K562 (cell line): ENCODE results near the gene SAPCD1. TPM values are rescaled to one million over a fixed set of nuclear protein-coding genes. Genes with fewer than 3 reads are reported as not detected.
A peak's percentile ranks its signal among the peaks of the same experiment; 100 is the strongest.

Experiments used
- BRD4 ChIP-seq: fragments of 200-600 bp; sonication (generic); IDR thresholded peaks from 2 replicates; pipeline ENCODE4 v1.6.1; 2017; ENCODE audit warnings: inconsistent platforms
- CEBPB ChIP-seq: fragments of 450-650 bp; IDR thresholded peaks from 2 replicates; pipeline ENCODE4 v1.6.1; 2016; ENCODE audit warnings: missing genetic modification characterization, missing compliant biosample characterization
- ETV1 ChIP-seq: fragments of 450-650 bp; conservative IDR thresholded peaks from 2 replicates; pipeline ENCODE4 v1.6.1; 2016; ENCODE audit warnings: missing genetic modification characterization, control low read depth, low read depth, missing compliant biosample characterization
- HMGN3 ChIP-seq: IDR thresholded peaks from 2 replicates; pipeline ENCODE4 v1.6.1; 2011; ENCODE audit warnings: borderline replicate concordance, low read depth, mild to moderate bottlenecking, mixed read lengths, low read length; ENCODE audit not compliant: insufficient read length; ENCODE audit errors: extremely low read depth
- IFI16 ChIP-seq: fragments of 250-450 bp; sonication (Bioruptor Pico); IDR thresholded peaks from 2 replicates; pipeline ENCODE4 v2.1.2; 2022; ENCODE audit warnings: mild to moderate bottlenecking, inconsistent platforms
- POLR2H ChIP-seq: IDR thresholded peaks from 2 replicates; pipeline ENCODE4 v1.6.1; 2016; ENCODE audit warnings: missing genetic modification characterization, low read depth, mild to moderate bottlenecking, control low read depth, missing compliant biosample characterization, moderate library complexity
- SP1 ChIP-seq: sonication (generic); formaldehyde crosslinking; IDR thresholded peaks from 2 replicates; pipeline ENCODE4 v1.8.1; 2022; ENCODE audit warnings: mild to moderate bottlenecking, missing genetic modification reagents
- STAT5A ChIP-seq: IDR thresholded peaks from 2 replicates; pipeline ENCODE4 v1.6.1; 2012; ENCODE audit warnings: low read length, inconsistent platforms, borderline replicate concordance
- TCF7 ChIP-seq: sonication (generic); IDR thresholded peaks from 2 replicates; pipeline ENCODE4 v1.6.1; 2016; ENCODE audit warnings: antibody characterized with exemption, borderline replicate concordance
- ZNF76 ChIP-seq: fragments of 250-450 bp; sonication (Bioruptor Pico); IDR thresholded peaks from 2 replicates; pipeline ENCODE4 v1.4.0; 2020; ENCODE audit warnings: mild to moderate bottlenecking, moderate library complexity, borderline replicate concordance
- ZNF79 ChIP-seq: fragments of 250-450 bp; sonication (Bioruptor Pico); IDR thresholded peaks from 2 replicates; pipeline ENCODE4 v1.4.0; 2020; ENCODE audit warnings: low read depth, mild to moderate bottlenecking, moderate library complexity
- polyA plus RNA-seq, 8 experiments: library from polyadenylated mRNA; depleted of rRNA in 4 of 8; stranded (reverse) in 5 of 8; unstranded in 3 of 8; fragments of >200 nt; fragmentation: Nextera tagmentation in 2 of 8; fragmentation: Illumina TruSeq in 1 of 8; extraction: Ambion mirVana in 2 of 8; extraction: Trizol in 1 of 8; gene quantifications; 2 replicates each; pipeline versions ENCODE4 v1.2.1 to v1.2.3, GENCODE V29; 2011 to 2014; ENCODE audit warnings: inconsistent platforms in 1 of 8, missing spikeins in 1 of 8
- total RNA-seq, 7 experiments: library from RNA; depleted of rRNA in 6 of 7; stranded (reverse); fragments of >200 nt in 6 of 7; fragmentation: Illumina TruSeq in 2 of 7; extraction: Trizol in 2 of 7; gene quantifications; 2 replicates each; pipeline versions ENCODE4 v1.2.1 to v1.2.3, GENCODE V29; 2011 to 2021; ENCODE audit warnings: low replicate concordance in 1 of 7
- TF ChIP-seq, protein P1 (sequence below): fragments of 250-450 bp; sonication (Bioruptor Pico); IDR thresholded peaks from 2 replicates; pipeline ENCODE4 v1.4.0; 2020
- TF ChIP-seq, protein P2 (sequence below): fragments of 450-650 bp; IDR thresholded peaks from 2 replicates; pipeline ENCODE4 v1.6.1; 2016; ENCODE audit warnings: missing biosample characterization, missing genetic modification characterization
- TF ChIP-seq, protein P3 (sequence below), 3 experiments: fragments of 200-800 bp in 1 of 3; fragments of 250-450 bp in 1 of 3; fragments of 450-650 bp in 1 of 3; sonication (Bioruptor Pico) in 1 of 3; sonication (Bioruptor generic) in 1 of 3; formaldehyde crosslinking in 1 of 3; IDR thresholded peaks; 2 replicates each; pipeline versions ENCODE4 v1.6.1 to v1.8.0; 2016 to 2022; ENCODE audit warnings: mild to moderate bottlenecking in 2 of 3, missing genetic modification characterization in 2 of 3, missing compliant biosample characterization in 1 of 3, moderate library complexity in 1 of 3
- TF ChIP-seq, protein P4 (sequence below): sonication (generic); formaldehyde crosslinking; IDR thresholded peaks from 2 replicates; pipeline ENCODE4 v1.8.0; 2022; ENCODE audit warnings: mild to moderate bottlenecking, missing genetic modification reagents
- TF ChIP-seq, protein P5 (sequence below): fragments of 450-650 bp; IDR thresholded peaks from 2 replicates; pipeline ENCODE4 v1.6.1; 2016; ENCODE audit warnings: borderline replicate concordance

The SAPCD1 gene
- total and polyA plus RNA-seq, 9 of the 15 experiments (the other 6 are each of a cell fraction or from before 2014, with no cell fraction given), result 2.6 to 30.2 (median 7.4) TPM

DNA sequence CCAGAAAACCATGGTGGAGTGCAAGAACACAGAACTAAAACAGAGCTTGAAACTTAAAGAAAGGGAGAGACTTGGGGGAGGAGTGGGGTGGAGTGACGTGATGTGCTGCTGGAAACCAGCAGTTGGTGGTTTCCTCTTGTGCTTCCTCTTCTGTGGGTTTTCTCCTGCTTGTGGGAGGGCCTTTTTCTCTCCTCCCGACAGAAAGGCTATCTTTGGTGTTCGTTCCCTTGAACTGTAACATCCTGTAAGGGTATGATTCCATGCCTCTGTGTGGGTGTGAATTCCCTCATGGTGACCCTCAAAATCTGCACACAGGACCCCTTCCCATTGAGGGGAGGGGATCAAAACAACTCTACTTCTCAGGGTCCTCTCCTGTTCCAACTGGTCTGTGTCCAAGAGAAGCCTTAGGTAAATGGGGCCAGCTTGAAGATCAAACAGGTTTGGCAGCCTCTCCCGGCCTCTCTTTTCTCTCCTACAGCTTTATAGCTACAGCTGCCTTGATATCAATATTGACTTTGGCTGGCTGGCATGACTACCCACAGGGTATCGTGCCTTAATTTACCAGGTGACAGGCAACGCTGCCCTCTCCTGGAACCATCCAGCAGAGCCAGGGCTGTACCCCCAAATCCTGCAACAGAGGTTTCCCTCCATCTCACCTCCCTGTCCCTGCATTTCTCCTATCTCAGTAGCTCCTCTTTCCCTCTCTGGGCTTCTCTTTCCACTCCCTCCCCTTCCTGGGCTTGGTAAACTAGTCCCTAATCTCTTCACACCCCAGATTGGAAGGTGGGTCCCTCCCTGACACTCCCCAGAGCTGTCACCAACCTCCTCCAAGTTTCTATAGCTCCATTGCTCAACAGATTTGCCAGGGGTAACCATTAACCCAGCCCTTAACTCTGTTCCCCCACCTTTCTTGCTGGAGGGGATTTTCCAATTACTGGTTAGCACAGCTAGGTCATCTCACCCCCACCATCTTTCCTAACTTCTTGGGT, 24.2 kb upstream of the SAPCD1 start (continued):
- TF ChIP-seq POLR2H (no peak), ZNF76 (CRISPR knock-in tag) (peak; percentile 9; the same call in 1 of the 2 replicates), CEBPB (tag) (peak; percentile 94), TCF7 (no peak), IFI16 (CRISPR knock-in tag) (0 out of 2 replicates have a peak, but pooled peaks have one; percentile 43), SP1 (CRISPR knock-in tag) (peak; percentile 81), ETV1 (tag) (peak; percentile 91), STAT5A (peak; percentile 29; the same call in 1 of the 2 replicates), ZNF79 (peak; percentile 25; the same call in 1 of the 2 replicates), BRD4 (peak; percentile 99), HMGN3 (no peak)
- TF ChIP-seq, protein P1, sequence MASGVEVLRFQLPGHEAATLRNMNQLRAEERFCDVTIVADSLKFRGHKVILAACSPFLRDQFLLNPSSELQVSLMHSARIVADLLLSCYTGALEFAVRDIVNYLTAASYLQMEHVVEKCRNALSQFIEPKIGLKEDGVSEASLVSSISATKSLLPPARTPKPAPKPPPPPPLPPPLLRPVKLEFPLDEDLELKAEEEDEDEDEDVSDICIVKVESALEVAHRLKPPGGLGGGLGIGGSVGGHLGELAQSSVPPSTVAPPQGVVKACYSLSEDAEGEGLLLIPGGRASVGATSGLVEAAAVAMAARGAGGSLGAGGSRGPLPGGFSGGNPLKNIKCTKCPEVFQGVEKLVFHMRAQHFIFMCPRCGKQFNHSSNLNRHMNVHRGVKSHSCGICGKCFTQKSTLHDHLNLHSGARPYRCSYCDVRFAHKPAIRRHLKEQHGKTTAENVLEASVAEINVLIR (CRISPR knock-in tag), result peak; percentile 78
- TF ChIP-seq, protein P2, sequence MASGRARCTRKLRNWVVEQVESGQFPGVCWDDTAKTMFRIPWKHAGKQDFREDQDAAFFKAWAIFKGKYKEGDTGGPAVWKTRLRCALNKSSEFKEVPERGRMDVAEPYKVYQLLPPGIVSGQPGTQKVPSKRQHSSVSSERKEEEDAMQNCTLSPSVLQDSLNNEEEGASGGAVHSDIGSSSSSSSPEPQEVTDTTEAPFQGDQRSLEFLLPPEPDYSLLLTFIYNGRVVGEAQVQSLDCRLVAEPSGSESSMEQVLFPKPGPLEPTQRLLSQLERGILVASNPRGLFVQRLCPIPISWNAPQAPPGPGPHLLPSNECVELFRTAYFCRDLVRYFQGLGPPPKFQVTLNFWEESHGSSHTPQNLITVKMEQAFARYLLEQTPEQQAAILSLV (tag), result no peak
- TF ChIP-seq, protein P3, sequence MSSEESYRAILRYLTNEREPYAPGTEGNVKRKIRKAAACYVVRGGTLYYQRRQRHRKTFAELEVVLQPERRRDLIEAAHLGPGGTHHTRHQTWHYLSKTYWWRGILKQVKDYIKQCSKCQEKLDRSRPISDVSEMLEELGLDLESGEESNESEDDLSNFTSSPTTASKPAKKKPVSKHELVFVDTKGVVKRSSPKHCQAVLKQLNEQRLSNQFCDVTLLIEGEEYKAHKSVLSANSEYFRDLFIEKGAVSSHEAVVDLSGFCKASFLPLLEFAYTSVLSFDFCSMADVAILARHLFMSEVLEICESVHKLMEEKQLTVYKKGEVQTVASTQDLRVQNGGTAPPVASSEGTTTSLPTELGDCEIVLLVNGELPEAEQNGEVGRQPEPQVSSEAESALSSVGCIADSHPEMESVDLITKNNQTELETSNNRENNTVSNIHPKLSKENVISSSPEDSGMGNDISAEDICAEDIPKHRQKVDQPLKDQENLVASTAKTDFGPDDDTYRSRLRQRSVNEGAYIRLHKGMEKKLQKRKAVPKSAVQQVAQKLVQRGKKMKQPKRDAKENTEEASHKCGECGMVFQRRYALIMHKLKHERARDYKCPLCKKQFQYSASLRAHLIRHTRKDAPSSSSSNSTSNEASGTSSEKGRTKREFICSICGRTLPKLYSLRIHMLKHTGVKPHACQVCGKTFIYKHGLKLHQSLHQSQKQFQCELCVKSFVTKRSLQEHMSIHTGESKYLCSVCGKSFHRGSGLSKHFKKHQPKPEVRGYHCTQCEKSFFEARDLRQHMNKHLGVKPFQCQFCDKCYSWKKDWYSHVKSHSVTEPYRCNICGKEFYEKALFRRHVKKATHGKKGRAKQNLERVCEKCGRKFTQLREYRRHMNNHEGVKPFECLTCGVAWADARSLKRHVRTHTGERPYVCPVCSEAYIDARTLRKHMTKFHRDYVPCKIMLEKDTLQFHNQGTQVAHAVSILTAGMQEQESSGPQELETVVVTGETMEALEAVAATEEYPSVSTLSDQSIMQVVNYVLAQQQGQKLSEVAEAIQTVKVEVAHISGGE (CRISPR knock-in tag; IDR thresholded peaks at IDR 0.05), result 0 out of 6 replicates have a peak, but pooled peaks of 1 of the 3 experiments have one; percentile 8
- TF ChIP-seq, protein P4, sequence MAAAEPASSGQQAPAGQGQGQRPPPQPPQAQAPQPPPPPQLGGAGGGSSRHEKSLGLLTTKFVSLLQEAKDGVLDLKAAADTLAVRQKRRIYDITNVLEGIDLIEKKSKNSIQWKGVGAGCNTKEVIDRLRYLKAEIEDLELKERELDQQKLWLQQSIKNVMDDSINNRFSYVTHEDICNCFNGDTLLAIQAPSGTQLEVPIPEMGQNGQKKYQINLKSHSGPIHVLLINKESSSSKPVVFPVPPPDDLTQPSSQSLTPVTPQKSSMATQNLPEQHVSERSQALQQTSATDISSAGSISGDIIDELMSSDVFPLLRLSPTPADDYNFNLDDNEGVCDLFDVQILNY (CRISPR knock-in tag), result no peak
- TF ChIP-seq, protein P5, sequence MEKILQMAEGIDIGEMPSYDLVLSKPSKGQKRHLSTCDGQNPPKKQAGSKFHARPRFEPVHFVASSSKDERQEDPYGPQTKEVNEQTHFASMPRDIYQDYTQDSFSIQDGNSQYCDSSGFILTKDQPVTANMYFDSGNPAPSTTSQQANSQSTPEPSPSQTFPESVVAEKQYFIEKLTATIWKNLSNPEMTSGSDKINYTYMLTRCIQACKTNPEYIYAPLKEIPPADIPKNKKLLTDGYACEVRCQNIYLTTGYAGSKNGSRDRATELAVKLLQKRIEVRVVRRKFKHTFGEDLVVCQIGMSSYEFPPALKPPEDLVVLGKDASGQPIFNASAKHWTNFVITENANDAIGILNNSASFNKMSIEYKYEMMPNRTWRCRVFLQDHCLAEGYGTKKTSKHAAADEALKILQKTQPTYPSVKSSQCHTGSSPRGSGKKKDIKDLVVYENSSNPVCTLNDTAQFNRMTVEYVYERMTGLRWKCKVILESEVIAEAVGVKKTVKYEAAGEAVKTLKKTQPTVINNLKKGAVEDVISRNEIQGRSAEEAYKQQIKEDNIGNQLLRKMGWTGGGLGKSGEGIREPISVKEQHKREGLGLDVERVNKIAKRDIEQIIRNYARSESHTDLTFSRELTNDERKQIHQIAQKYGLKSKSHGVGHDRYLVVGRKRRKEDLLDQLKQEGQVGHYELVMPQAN, result peak; percentile 59; the same call in 1 of the 2 replicates
